Measurements from ENCODE around the gene GRAMD1A.

- peak in 2 of 5 experiments; percentile 8 to 16 for TF ChIP-seq CTCF (IDR thresholded peaks at IDR 0.05)
- peak; percentile 21 for TF ChIP-seq POLR2A (IDR thresholded peaks at IDR 0.05)
- no peak for TF ChIP-seq EP300 (IDR thresholded peaks at IDR 0.05; ENCODE audit: low read depth)
- peak in 2 of 3 donors; percentile 28 to 36 for TF ChIP-seq POLR2AphosphoS5 (IDR thresholded peaks at IDR 0.05)
Measured at GRCh38 chr19:34963573-34964406, 36.3 kb upstream of the GRAMD1A start, which contains the start of gene ZNF792.

Measured in transverse colon (tissue), 4 donors.